Measurements from ENCODE around the gene BLM.
A peak's percentile ranks its signal among the peaks of the same experiment; 100 is the strongest.

BLM gene

DNA sequence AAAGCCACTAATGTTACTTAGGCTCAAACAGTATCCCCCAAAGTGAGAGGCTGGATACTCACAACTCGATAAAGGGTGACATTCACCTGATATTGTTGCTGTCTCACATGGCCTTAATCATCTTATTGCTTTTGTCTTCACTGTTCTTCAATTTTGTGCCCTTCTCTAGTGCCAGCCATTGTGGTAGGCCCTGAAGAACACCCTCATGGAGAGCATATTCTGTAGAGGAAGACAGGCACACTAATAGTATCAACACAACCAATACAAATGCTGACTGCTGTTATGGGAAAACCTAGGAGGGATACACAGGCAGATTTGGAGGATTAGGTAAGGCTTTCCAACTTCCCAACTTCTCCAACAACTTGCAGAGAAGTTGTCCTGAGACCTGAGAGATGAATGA is 4.1 kb upstream of the BLM start:
- Mint-ChIP-seq H3K9me3 (peaks cover 4% of the 10 kb centered on the region), H3K27ac (no peak overlapping the region), H3K27me3 (ENCODE audit: low read depth) (no peaks in the 10 kb centered on the region), H3K4me1 (peaks cover 11% of the 10 kb centered on the region), H3K4me3 (peak overlapping the region; percentile 21 to 47 (median 33)), H3K36me3 (ENCODE audit: low read depth) (peaks cover 19% of the 10 kb centered on the region)
- TF ChIP-seq, protein P1, sequence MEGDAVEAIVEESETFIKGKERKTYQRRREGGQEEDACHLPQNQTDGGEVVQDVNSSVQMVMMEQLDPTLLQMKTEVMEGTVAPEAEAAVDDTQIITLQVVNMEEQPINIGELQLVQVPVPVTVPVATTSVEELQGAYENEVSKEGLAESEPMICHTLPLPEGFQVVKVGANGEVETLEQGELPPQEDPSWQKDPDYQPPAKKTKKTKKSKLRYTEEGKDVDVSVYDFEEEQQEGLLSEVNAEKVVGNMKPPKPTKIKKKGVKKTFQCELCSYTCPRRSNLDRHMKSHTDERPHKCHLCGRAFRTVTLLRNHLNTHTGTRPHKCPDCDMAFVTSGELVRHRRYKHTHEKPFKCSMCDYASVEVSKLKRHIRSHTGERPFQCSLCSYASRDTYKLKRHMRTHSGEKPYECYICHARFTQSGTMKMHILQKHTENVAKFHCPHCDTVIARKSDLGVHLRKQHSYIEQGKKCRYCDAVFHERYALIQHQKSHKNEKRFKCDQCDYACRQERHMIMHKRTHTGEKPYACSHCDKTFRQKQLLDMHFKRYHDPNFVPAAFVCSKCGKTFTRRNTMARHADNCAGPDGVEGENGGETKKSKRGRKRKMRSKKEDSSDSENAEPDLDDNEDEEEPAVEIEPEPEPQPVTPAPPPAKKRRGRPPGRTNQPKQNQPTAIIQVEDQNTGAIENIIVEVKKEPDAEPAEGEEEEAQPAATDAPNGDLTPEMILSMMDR (IDR thresholded peaks at IDR 0.05; ENCODE audit: unreplicated experiment in 3 of 3): no peak

- H3K9me3 Mint-ChIP-seq: peaks cover 4% of the 10 kb centered on the region
- TF ChIP-seq, protein P1 (IDR thresholded peaks at IDR 0.05; ENCODE audit: unreplicated experiment in 3 of 3): no peak
- H3K4me3 Mint-ChIP-seq: peak overlapping the region; percentile 89 to 97 (median 91)
- H3K27me3 Mint-ChIP-seq (ENCODE audit: low read depth): no peaks in the 10 kb centered on the region
- H3K4me1 Mint-ChIP-seq: peaks cover 18% of the 10 kb centered on the region
- peak overlapping the region; percentile 91 to 97 (median 95) for H3K27ac Mint-ChIP-seq
- peaks cover 14% of the 10 kb centered on the region for H3K36me3 Mint-ChIP-seq (ENCODE audit: low read depth)
These were observed 700 bp upstream of the BLM start for GRCh38 chr15:90716317-90716975.

- TF ChIP-seq, protein P1 (IDR thresholded peaks at IDR 0.05; ENCODE audit: unreplicated experiment in 3 of 3): no peak
- no peaks in the 10 kb centered on the region for H3K27me3 Mint-ChIP-seq (ENCODE audit: low read depth)
- H3K36me3 Mint-ChIP-seq (ENCODE audit: low read depth): peaks cover 3% of the 10 kb centered on the region
- peak overlapping the region; percentile 89 to 97 (median 91) for H3K4me3 Mint-ChIP-seq
- H3K27ac Mint-ChIP-seq: no peak overlapping the region
- peaks cover 4% of the 10 kb centered on the region for H3K9me3 Mint-ChIP-seq
- H3K4me1 Mint-ChIP-seq: peaks cover 18% of the 10 kb centered on the region
These were observed 1.1 kb downstream of the BLM start for GRCh38 chr15:90718232-90718631.

DNA sequence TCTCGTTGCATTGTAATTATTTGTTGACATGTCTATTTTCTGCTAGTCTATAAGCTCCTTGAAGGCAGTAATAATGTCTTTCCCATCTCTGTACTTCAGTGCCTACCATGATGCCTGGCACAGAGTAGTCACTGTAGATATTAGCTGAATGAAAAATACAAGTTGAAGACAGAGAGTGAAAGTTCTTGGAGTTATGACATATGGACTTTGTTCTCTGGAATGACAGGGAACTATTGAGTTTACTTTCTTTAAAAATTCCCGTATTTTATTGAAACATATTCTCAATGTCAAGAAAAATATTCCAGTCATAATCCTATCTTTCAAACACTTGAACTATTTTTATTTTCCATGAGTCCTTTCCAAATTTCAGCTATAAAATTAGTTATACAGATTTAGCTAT is 3.0 kb downstream of the BLM start:
- Mint-ChIP-seq H3K4me1 (peaks cover 18% of the 10 kb centered on the region), H3K36me3 (ENCODE audit: low read depth) (peaks cover 10% of the 10 kb centered on the region), H3K27me3 (ENCODE audit: low read depth) (no peaks in the 10 kb centered on the region), H3K9me3 (peaks cover 4% of the 10 kb centered on the region), H3K27ac (no peak overlapping the region), H3K4me3 (peak overlapping the region; percentile 51 to 75 (median 57))
- TF ChIP-seq, protein P1 (IDR thresholded peaks at IDR 0.05; ENCODE audit: unreplicated experiment in 3 of 3): no peak

GRCh38 chr15:90729261-90729660 is 12.1 kb downstream of the BLM start:
- no peaks in the 10 kb centered on the region for H3K27me3 Mint-ChIP-seq (ENCODE audit: low read depth)
- H3K27ac Mint-ChIP-seq: no peak overlapping the region
- peaks cover 4% of the 10 kb centered on the region for H3K9me3 Mint-ChIP-seq
- H3K4me3 Mint-ChIP-seq: no peak overlapping the region
- peaks cover 38% of the 10 kb centered on the region for H3K36me3 Mint-ChIP-seq (ENCODE audit: low read depth)
- TF ChIP-seq, protein P1 (IDR thresholded peaks at IDR 0.05; ENCODE audit: unreplicated experiment in 3 of 3): no peak
- H3K4me1 Mint-ChIP-seq: no peaks in the 10 kb centered on the region

DNA sequence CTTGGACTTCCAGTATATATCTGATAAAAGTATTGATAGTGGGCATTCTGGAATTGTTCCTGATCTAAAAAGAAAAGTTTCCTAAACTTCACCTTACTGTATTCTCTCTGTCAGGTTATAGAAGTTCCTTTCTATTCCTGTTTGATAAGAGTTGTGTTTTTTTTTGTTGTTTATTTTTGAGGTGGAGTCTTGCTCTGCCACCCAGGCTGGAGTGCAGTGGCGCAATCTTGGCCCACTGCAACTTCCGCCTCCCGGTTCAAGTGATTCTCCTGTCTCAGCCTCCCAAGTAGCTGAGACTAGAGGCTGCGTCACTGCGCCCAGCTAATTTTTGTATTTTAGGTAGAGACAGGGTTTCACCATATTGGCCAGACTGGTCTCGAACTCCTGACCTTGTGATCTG is 13.1 kb downstream of the BLM start:
- Mint-ChIP-seq H3K4me3 (no peak overlapping the region), H3K27me3 (ENCODE audit: low read depth) (no peaks in the 10 kb centered on the region), H3K27ac (no peak overlapping the region), H3K36me3 (ENCODE audit: low read depth) (peaks cover 34% of the 10 kb centered on the region), H3K9me3 (peaks cover 4% of the 10 kb centered on the region), H3K4me1 (no peaks in the 10 kb centered on the region)
- TF ChIP-seq, protein P1 (IDR thresholded peaks at IDR 0.05; ENCODE audit: unreplicated experiment in 3 of 3): no peak
